HG02798 (cell line): ENCODE data around the gene RTF2.

ENCODE experiments used
- ATAC-seq: cut with Tn5 transposase; IDR thresholded peaks from one replicate; pipeline ENCODE4 v1.9.1; 2021; ENCODE audit warnings: mild to moderate bottlenecking; ENCODE audit not compliant: unreplicated experiment, poor library complexity

The RTF2 gene, protein sequence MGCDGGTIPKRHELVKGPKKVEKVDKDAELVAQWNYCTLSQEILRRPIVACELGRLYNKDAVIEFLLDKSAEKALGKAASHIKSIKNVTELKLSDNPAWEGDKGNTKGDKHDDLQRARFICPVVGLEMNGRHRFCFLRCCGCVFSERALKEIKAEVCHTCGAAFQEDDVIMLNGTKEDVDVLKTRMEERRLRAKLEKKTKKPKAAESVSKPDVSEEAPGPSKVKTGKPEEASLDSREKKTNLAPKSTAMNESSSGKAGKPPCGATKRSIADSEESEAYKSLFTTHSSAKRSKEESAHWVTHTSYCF

DNA sequence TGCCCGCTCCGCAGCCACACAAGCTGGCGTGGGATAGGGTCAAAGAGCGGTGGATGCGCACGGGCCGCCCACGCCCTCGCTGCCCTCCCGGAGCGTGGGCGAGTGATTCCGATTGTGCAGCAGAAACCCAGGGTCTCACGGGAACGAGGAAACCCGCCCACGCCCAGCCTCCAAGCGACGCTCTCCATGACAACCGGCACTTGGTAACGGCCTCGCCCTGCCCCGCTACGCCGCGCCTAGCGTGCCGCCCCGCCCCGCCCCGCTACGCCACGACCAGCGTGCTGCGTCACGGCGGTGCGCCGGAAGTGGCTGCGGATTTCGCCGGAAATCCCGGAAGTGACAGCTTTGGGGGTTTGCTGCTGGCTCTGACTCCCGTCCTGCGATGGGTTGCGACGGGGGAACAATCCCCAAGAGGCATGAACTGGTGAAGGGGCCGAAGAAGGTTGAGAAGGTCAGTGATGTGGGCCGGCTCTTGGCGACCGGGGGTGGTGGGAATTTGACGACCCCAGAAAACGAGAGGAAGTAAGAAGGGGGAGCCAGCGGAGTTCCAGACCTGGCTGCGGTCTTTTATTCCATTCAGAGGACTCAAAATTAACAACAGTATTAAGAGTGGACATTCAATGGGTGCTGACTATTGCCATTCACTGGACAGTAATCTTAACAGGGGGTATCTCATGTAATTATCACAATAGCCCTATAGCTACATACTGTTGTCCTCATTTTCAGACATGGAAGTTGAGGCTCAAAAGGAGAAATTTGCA, at the start of gene RTF2:
Gene RTF2, plus strand, starts transcription at position 312 of the 761 bp plus-strand sequence. Its CDS starts 71 bp downstream, at position 383.
- ATAC-seq = peak; percentile 99

DNA sequence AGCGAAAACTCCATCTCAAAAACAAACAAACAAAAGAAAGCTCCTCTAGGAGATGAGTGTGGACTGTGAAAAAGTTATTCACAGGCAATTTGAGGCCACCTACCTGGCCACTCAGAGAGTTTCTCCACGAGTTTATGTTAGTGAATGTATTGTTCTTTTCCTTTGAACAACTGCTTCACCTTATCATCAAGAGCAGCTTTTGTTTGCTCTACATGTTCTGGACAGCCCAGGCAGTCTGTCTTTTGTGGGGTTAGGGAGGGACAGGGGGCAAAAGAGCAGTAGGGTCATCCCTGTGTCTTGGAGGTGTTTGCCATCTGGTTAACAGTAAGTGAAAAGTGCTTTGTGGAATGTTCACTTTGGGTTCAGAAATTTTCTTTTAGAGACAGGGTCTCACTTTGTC, 48.4 kb upstream of the RTF2 start:
- ATAC-seq = no peak

DNA sequence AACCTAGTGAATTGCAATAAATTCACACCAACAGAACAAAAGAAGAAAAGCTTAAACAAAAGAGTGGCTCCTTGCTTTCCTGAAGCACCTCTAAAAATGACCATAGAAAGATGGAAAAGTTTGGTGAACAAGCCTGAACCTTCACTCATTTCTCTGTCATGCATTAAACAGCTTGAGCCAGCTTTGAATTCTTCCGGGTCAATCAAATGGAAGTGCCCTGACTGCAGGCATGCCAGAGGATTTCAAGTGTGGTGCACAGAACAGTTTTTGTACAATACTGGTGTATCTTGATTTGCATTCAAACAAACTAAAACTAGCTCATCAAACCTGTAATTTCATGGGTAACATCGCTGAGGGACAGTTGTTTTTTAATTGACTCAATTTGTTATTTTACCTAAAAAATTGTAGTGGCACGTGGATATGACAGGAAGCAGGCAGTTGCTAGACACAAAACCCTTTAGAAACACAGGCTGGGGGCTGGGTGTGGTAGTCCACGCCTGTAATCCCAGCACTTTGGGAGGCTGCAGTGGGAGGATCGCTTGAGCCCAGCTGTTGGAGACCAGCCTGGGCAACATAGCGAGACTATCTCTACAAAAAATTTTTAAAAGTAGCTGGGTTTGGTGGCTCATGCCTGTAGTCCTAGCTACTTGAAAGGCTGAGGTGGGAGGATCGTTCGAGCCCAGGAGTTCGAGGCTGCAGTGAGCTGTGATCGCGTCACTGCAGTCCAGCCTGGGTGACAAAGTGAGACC, 47.3 kb upstream of the RTF2 start:
- no peak for ATAC-seq

DNA sequence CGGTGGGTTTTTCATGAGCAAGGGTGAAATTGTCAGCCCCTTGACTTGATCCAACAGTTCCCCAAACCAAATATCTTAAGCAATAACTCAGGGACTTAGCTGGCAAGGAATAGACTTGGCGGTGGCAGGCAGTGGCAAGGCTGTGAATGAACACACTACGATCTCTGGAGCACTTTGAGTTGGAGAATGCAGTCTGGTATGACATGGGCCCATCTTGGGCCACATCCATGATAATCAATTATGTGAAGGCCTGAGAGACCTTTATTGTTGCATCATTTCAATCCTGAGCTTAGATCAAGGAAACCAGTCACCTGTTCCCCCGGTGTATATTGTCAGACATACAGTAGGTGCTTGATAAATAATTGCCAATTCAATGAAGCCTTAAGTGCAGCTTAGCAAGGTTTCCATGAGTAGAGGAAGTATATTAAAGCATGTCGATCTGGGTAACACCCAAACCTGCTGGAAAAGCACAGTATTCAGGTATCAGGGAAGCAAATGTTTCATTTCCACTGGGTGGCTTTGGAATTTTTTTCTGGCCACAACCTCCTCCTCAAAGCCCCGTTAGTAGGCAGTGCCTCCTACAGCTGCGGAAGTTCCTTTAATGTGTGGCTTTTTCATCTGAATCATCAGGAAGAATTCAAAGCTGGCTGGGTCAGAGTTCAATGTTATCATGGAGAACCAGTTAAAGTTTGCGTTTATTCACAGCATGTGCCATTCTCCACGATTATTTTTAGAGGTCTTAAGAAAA, 46.2 kb upstream of the RTF2 start:
- ATAC-seq = no peak

DNA sequence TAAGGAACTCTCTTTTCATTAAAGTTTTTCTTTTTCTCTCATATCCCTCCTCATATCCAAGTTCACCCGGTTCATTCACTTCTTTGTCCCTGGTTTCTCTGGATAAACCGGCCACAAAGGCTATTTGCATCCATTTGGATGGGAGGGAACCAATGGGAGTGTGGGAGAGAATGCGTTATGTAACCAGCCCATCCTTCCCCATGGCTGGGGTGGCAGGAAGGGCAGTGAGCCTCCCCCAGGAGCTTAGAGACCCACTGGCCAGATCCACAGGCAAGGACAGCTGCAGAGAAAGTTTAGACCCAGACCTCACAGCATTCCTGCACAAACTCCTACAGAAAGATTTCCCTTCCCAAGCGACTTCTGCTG, 45.6 kb upstream of the RTF2 start:
- no peak for ATAC-seq

DNA sequence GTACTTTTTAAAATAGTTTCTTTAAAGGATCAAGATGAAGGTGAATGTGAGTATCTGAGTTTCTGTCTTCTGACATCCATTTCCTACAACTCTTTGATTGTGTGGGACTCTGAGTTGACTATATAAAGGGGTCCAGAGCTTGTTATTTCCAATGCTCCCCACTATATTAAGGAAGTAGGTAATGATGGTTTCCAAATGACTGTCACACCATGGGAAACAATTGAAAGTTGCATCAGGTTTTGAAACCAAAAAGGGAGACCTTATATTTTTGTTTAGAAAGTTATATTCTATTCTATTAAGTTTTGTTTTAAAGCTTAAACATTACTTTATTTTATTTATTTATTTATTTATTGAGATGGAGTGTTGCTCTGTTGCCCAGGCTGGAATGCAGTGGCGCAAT, 45.2 kb upstream of the RTF2 start:
- ATAC-seq = no peak

DNA sequence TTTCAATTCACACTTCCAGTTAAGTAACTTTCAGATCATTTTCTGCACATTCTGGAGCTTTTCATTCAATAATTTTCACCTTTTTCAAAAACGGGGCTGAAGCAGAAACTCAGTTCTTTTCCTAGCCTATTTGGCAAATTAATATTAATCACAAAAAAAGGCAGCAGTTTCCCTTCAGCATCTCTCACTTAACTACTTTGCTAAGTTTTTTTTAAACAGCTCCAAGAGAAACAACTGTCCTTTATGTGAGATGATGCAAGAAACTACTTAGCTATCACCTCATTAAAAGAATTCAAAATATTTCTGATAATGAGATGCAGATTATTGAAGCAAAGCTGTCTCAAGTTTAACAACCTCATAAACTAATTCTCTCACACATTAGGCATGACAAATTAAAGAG, 44.5 kb upstream of the RTF2 start:
- ATAC-seq = no peak

DNA sequence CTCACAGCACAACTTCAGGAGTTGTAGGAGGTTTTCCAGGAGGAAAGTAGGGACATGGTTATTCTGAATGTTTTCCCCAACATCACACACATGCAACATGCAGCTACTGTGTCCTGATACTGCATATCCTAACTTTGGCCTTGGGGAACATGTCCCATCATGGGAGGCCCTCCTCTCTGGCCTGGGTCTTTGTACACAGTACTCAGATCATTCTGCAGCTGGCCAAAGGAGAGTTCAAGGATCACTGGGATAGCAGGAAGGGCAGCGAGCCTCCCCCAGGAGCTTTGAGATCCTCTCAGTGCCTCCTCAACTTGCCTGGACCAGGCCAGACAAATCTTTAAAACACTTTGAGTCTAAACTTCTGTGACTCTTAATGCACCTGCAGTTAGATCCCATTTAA, 43.5 kb upstream of the RTF2 start:
- ATAC-seq = no peak

DNA sequence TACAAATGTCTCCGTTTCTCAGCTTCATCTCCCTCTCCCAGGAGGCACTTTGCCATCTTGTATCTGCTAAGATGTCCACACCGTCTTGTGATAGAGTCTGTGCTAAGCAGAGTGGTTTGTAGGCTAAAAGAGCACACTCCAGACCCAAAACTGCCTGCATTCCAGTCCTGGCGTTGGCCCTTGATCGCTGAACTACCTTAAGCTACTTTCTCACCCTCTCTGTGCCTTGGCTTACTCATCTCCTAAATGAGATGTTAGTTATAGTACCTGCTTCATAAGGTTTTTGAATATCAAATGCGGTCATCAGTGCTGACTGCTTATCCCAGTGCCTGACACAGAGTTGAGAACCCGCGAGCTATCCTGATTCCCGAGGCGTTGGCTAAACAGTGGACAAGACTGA, 42.4 kb upstream of the RTF2 start:
- no peak for ATAC-seq

DNA sequence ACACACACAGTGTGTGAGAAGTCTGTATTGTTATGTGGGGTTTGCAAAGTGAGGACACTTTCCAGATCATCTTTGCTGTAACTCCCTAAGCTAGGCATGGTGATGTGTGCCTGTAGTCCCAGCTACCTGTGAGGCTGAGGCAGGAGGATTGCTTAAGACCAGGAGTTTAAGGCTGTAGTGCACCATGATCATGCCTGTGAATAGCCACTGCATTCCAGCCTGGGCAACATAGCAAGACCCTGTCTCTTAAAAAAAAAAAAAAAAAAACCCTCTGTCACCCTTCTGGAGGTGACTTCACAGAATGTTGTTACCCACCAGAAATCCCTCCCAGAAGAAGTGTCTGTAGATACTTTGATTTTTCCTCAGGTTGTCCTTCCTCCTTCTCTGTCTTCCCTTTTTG, 41.5 kb upstream of the RTF2 start:
- ATAC-seq = no peak

DNA sequence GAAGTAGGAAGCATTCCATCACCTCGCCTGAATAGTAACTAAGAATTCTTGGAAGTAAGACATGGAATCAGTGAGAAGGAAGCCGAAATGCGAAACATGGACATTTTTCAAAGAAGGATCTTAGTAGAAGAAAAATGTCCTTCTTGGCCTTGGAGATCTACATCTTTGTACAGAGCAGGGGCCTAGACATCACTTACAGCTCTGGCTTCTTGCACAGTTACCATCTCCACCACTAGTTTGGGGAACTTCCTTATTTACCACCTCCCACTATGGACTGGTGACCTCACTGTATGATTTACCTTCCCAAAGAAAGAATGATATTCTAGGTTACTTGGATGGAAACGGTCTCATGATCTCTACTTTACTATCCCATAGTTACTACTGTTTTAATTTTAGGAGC, 40.6 kb upstream of the RTF2 start:
- no peak for ATAC-seq

DNA sequence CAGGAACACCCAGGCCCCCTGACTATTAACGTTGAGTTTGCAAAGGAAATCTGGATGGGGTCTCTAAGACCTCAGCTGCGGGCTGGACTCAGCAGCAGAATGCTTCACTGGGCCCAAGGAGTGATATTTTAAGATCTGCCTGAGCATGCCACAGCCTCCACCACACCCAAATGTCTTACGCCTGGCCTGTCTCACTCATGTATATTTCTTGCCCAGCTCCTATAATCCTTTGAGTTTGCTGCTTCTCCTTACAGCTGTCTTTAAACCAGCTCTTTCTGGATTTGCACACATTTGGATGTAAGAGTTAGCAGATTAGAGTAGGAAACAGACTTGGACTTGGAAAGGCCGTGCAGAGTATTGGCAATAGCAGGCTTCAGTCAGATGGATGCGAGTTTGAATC, 40.0 kb upstream of the RTF2 start:
- ATAC-seq = no peak

DNA sequence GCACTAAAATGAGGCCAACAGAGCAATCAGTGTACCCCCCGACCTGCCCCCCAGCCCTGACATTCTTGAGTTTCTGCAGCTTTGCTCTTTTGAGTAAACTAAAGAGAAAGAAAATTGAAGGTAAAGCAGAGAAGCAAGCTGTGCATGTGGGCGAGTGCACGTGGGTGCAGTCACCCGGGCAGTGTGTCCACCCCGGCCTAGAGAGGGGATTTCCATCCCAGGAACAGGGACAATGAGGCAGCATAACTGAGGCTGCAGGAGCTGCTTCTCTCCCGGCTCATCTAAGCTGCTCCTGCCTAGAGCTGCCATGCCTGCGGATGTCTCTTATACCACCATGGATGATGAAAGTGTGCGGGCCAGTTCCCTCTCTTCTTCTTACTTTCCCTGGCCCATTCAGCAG, 39.5 kb upstream of the RTF2 start:
- ATAC-seq = no peak

DNA sequence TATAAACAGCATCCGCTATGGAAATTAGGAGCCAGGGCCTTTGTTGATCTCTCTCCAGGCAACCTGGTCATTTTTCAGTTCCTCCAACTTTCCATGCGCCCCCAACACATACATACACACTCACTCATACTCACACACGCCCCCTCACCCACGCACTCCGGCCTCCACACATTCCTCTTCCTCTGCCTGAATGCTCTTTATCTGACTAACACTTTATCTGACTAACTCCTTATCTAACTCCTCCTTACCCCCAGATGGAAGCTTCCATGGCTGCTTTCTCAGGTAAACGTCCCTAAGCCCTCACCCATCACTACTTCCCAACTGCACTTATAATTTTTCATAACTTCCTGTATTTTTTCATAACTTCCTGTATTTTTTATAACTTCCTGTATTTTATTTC, 38.9 kb upstream of the RTF2 start:
- no peak for ATAC-seq

DNA sequence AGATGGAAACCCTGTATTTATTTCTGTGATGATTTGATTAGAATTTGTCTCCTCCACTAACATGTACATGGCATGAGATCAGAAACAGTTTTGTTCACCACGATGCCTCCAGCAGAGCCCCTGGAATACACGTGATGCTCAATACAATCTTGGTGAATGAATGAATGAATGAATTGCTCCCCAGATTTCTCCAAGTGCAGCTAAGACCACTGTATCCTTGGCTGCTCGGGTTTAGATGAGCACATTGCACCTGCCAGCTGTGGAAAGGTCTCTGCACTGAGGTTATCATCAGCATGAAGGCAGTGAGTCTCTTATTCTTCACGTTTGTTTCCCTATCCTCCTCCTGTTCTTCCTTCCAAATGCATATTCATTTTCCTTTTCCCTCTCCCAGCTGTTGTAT, 38.5 kb upstream of the RTF2 start:
- ATAC-seq = no peak

DNA sequence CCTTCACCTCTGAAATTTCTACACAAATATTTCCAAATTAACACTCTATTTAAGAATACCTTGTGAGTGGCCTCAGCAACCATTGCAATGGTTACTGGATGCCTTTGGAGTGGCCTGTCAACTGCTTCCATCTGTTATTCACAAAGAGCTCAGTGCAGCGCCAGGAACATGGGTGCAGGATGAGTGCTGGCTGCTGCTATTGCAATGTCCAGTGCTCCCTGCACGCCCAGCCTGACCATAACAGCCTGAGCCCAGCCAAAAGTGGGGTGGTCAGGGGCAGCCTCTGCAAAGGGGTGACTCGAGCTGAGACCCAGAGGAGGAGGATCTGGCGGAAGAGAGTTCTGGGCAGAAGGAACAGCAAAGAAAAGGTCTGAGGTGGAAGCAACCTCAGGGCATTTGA, 38.0 kb upstream of the RTF2 start:
- no peak for ATAC-seq

DNA sequence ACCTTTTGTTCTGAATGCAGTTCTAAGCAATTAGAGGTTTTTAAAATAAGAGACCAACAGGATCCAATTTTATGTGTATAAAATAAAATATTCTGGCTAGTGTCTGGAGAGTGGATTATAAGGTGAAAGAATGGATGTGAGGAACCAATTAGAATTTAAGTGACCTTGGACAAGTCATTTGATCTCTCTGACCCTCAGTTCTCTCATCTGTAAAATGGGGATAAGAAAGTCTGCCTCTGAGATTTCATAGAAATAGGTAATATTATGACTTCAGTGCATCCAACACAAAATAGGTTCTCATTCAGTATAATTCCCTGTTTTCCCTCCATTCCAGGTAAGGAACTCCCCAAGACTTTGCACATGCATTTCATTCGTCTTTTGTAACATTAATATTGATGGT, 37.5 kb upstream of the RTF2 start:
- no peak for ATAC-seq

DNA sequence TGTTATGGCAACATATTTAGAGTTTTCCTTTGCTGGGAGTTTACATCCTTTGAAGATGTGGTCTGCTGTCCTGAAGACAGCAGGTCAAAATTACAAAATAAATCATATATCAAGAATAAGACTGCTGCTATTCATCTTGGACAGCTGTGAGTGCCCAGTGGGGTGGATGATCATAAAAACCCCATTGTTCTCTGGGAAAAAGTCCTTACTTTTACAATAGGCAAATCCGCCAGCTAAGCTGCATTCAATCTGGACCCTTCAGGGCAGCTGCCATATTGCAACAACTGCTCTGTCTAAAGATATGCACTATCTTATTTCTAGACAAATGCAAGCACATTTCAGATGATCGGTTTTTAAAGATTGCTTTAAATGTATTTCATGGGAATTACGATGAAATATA, 37.0 kb upstream of the RTF2 start:
- ATAC-seq = no peak

DNA sequence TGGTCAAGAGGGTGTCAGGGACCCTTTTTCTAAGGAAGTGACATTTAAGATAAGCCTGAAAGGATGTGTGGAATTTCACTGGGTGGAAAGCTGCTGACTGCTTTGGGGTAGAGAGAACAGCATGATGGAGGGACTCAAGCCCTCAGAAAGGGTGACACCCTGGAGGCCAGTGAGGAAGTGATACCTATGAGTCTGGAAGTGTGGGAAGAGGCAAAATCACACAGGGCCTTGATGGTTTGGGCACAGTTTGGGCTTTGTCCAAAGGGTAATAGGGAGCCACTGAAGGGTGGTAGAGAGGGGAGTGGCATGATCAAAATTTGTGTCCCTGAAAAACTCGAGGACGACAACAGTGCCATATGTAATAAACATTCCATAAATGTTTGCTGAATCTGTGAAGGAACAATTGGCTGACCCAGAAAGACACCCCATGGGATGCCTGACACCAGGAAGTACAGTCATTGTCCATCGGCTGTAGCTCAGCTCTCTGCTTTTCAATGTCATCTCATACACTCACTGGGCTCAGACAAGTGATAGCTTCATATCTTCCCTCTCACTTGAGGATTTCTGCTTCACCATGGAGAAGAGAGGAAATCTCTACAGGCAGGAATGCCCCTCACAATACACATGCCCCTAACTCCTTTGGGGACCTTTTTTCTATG, 35.1 kb upstream of the RTF2 start:
- no peak for ATAC-seq

DNA sequence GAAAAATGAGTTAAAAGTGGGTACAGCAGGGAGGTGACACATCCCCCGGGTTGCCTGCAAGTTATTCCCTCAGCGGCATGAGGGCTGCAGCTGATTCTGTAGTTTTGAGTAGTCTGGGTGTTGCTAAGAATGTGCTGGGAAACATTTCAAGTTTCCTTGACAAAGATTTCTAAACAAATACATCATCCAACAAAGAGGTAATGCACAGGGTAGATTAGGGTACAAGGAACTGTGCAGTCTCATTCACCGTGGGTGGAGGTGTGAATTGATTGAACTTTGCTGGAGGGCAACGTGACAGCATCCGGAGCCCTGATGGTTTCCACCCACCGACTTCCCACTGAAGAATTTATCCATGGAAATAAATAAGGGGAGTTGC, 34.6 kb upstream of the RTF2 start:
- no peak for ATAC-seq
